HG03135 (cell line): Measurements from ENCODE around the gene DHTKD1.
A peak's percentile ranks its signal among the peaks of the same experiment; 100 is the strongest.

Experiments used
- ATAC-seq: cut with Tn5 transposase; IDR thresholded peaks from one replicate; pipeline ENCODE4 v1.9.1; 2021; ENCODE audit warnings: mild to moderate bottlenecking, moderate library complexity; ENCODE audit not compliant: unreplicated experiment

The DHTKD1 gene

GRCh38 chr10:12068449-12069269 is at the start of gene DHTKD1:
Gene DHTKD1, plus strand, starts transcription at chr10:12068954. Its CDS starts 80 bp downstream, at chr10:12069034.
- ATAC-seq = peak; percentile 97

GRCh38 chr10:12019283-12019971 is 49.3 kb upstream of the DHTKD1 start:
- ATAC-seq = no peak

- ATAC-seq = no peak
Observed at GRCh38 chr10:12020574-12020973, 48.2 kb upstream of the DHTKD1 start.

GRCh38 chr10:12022580-12023257 is 46.0 kb upstream of the DHTKD1 start:
- ATAC-seq = no peak

GRCh38 chr10:12025591-12025990 is 43.2 kb upstream of the DHTKD1 start:
- no peak for ATAC-seq

- ATAC-seq = peak; percentile 94
Observed at GRCh38 chr10:12027539-12027938, 41.2 kb upstream of the DHTKD1 start.

- ATAC-seq = no peak
Observed at GRCh38 chr10:12031404-12031803, 37.4 kb upstream of the DHTKD1 start.

GRCh38 chr10:12036073-12036655 is 32.6 kb upstream of the DHTKD1 start:
- no peak for ATAC-seq

- ATAC-seq = no peak
Observed at GRCh38 chr10:12041766-12042408, 26.9 kb upstream of the DHTKD1 start.

GRCh38 chr10:12042409-12042796 is 26.4 kb upstream of the DHTKD1 start:
- peak; percentile 4 for ATAC-seq

- peak; percentile 56 for ATAC-seq
Observed at GRCh38 chr10:12042797-12043651, 25.7 kb upstream of the DHTKD1 start, which contains the start of gene UPF2. Gene UPF2, minus strand, starts transcription at chr10:12042809. Its CDS starts 7,386 bp downstream, at chr10:12035423.

GRCh38 chr10:12045596-12045995 is 23.2 kb upstream of the DHTKD1 start:
- no peak for ATAC-seq

GRCh38 chr10:12048547-12048946 is 20.2 kb upstream of the DHTKD1 start:
- ATAC-seq = no peak

GRCh38 chr10:12050528-12050927 is 18.2 kb upstream of the DHTKD1 start:
- ATAC-seq = no peak

GRCh38 chr10:12051241-12051640 is 17.5 kb upstream of the DHTKD1 start:
- no peak for ATAC-seq

GRCh38 chr10:12055732-12056131 is 13.0 kb upstream of the DHTKD1 start:
- no peak for ATAC-seq

- ATAC-seq = no peak
Observed at GRCh38 chr10:12056748-12057147, 12.0 kb upstream of the DHTKD1 start.

- ATAC-seq = no peak
Observed at GRCh38 chr10:12061124-12061523, 7.6 kb upstream of the DHTKD1 start.

- ATAC-seq = no peak
Observed at GRCh38 chr10:12062754-12063482, 5.8 kb upstream of the DHTKD1 start.
